SK-N-SH (cell line): ENCODE data around the gene ATP6V1B1. TPM values are rescaled to one million over a fixed set of nuclear protein-coding genes. Genes with fewer than 3 reads are reported as not detected.
A peak's percentile ranks its signal among the peaks of the same experiment; 100 is the strongest.

Experiments
- CTCF ChIA-PET: fragments of 300-600, 350-600 bp; formaldehyde crosslinking; extraction: SDS; loops from one replicate; lab custom pipeline; 2021; lab: Yijun Ruan, JAX
- POLR2A ChIA-PET: fragments of 350-600 bp; sonication (Branson Sonifier 250); formaldehyde crosslinking; extraction: SDS; loops from one replicate; lab custom pipeline; 2020; ENCODE audit warnings: antibody characterized with exemption, inconsistent platforms; lab: Yijun Ruan, JAX
- DNase-seq: peaks from one replicate; pipeline ENCODE4 v3.0.0; 2012
- H2AFZ ChIP-seq: fragments of 200-600 bp; sonication (generic); 2 replicates; pipeline ENCODE4 v1.8.1; 2016; ENCODE audit warnings: antibody characterized with exemption, mild to moderate bottlenecking, low read depth
- H3F3A ChIP-seq: fragments of 200-600 bp; sonication (generic); replicated peaks from 2 replicates; pipeline ENCODE3; 2016; ENCODE audit warnings: antibody characterized with exemption, mild to moderate bottlenecking; ENCODE audit not compliant: insufficient read depth
- H3K27ac ChIP-seq, 2 experiments: fragments of 200-500 bp in 1 of 2; fragments of 200-600 bp in 1 of 2; sonication (Bioruptor generic) in 1 of 2; sonication (generic), shearing (Covaris generic) in 1 of 2; 2 replicates each; pipeline versions ENCODE4 v1.5.1 to v1.6.1; 2014 to 2016; ENCODE audit warnings: low read depth in 2 of 2, inconsistent platforms in 1 of 2, low read length in 1 of 2, mild to moderate bottlenecking in 1 of 2, mixed read lengths in 1 of 2
- H3K27me3 ChIP-seq: fragments of 200-600 bp; sonication (generic), shearing (Covaris generic); 2 replicates; pipeline ENCODE4 v1.6.1; 2016; ENCODE audit warnings: mixed run types; ENCODE audit not compliant: insufficient read depth
- H3K36me3 ChIP-seq, 2 experiments: fragments of 200-500 bp in 1 of 2; fragments of 200-600 bp in 1 of 2; sonication (Bioruptor generic) in 1 of 2; sonication (generic) in 1 of 2; replicated peaks in 1 of 2; 2 replicates each; pipeline versions ENCODE3 to v1.5.1; 2014 to 2016; ENCODE audit warnings: low read length in 1 of 2, mild to moderate bottlenecking in 1 of 2; ENCODE audit not compliant: insufficient read depth in 2 of 2, control insufficient read depth in 1 of 2
- H3K4me1 ChIP-seq, 2 experiments: fragments of 200-500 bp in 1 of 2; fragments of 200-600 bp in 1 of 2; sonication (Bioruptor generic) in 1 of 2; sonication (generic), shearing (Covaris generic) in 1 of 2; 2 replicates each; pipeline versions ENCODE4 v1.5.1 to v1.6.1; 2014 to 2016; ENCODE audit warnings: low read depth in 1 of 2, low read length in 1 of 2, mixed run types in 1 of 2; ENCODE audit not compliant: insufficient read depth in 2 of 2, control insufficient read depth in 1 of 2
- H3K4me2 ChIP-seq: fragments of 200-600 bp; sonication (generic), shearing (Covaris generic); 2 replicates; pipeline ENCODE4 v1.6.1; 2017; ENCODE audit warnings: mixed run types
- H3K4me3 ChIP-seq, 2 experiments: fragments of 200-500 bp in 1 of 2; fragments of 200-600 bp in 1 of 2; sonication (Bioruptor generic) in 1 of 2; sonication (generic), shearing (Covaris generic) in 1 of 2; 2 replicates each; pipeline versions ENCODE4 v1.5.1 to v1.8.1; 2014 to 2016; ENCODE audit warnings: low read depth in 2 of 2, inconsistent platforms in 1 of 2, low read length in 1 of 2, mild to moderate bottlenecking in 1 of 2, mixed read lengths in 1 of 2, moderate library complexity in 1 of 2
- H3K79me2 ChIP-seq: fragments of 200-600 bp; sonication (generic); 2 replicates; pipeline ENCODE4 v1.8.1; 2017; ENCODE audit warnings: mild to moderate bottlenecking; ENCODE audit not compliant: insufficient read depth
- H3K9ac ChIP-seq: fragments of 200-600 bp; sonication (generic); 2 replicates; pipeline ENCODE4 v1.6.1; 2017; ENCODE audit warnings: mixed run types
- H3K9me2 ChIP-seq: fragments of 200-600 bp; sonication (generic); 2 replicates; pipeline ENCODE4 v1.6.1; 2017; ENCODE audit warnings: mixed run types
- H3K9me3 ChIP-seq: fragments of 200-600 bp; sonication (generic); 2 replicates; pipeline ENCODE4 v1.6.1; 2017; ENCODE audit warnings: mixed run types, mild to moderate bottlenecking, moderate library complexity
- H4K20me1 ChIP-seq: fragments of 200-600 bp; sonication (generic); 2 replicates; pipeline ENCODE4 v1.6.1; 2017; ENCODE audit warnings: mild to moderate bottlenecking, mixed run types; ENCODE audit not compliant: insufficient read depth
- CHD2 ChIP-seq: fragments of 150-350 bp; IDR thresholded peaks from 2 replicates; pipeline ENCODE4 v1.6.1; 2018; ENCODE audit warnings: low read length; ENCODE audit not compliant: partially characterized antibody
- CTCF ChIP-seq: fragments of 200-600 bp; sonication (generic); IDR thresholded peaks from 2 replicates; pipeline ENCODE4 v1.6.1; 2017; ENCODE audit warnings: antibody characterized with exemption, mild to moderate bottlenecking, moderate library complexity
- ELF1 ChIP-seq: IDR thresholded peaks from 2 replicates; pipeline ENCODE4 v1.4.0; 2012
- EZH2phosphoT487 ChIP-seq: fragments of 200-600 bp; sonication (generic); IDR thresholded peaks from 2 replicates; pipeline ENCODE4 v1.6.1; 2017; ENCODE audit warnings: low read depth, mixed run types, mild to moderate bottlenecking, antibody characterized with exemption, moderate library complexity, borderline replicate concordance
- FOXM1 ChIP-seq: IDR thresholded peaks from 2 replicates; pipeline ENCODE4 v1.4.0; 2012; ENCODE audit warnings: low read depth, mild to moderate bottlenecking
- GABPA ChIP-seq: IDR thresholded peaks from 2 replicates; pipeline ENCODE4 v1.4.0; 2012; ENCODE audit warnings: low read depth, mild to moderate bottlenecking
- JUND ChIP-seq: IDR thresholded peaks from 2 replicates; pipeline ENCODE4 v1.4.0; 2012
- MEF2A ChIP-seq: IDR thresholded peaks from 2 replicates; pipeline ENCODE4 v1.4.0; 2012; ENCODE audit warnings: low read depth, borderline replicate concordance
- MXI1 ChIP-seq: IDR thresholded peaks from 2 replicates; pipeline ENCODE4 v1.6.1; 2012; ENCODE audit warnings: mild to moderate bottlenecking, low read depth, low read length, improper control_type of control experiment
- POLR2AphosphoS5 ChIP-seq: IDR thresholded peaks from 2 replicates; pipeline ENCODE4 v1.6.1; 2012; ENCODE audit warnings: low read depth, low read length
- RAD21 ChIP-seq: IDR thresholded peaks from 2 replicates; pipeline ENCODE4 v1.6.1; 2012; ENCODE audit warnings: mild to moderate bottlenecking, low read length
- REST ChIP-seq: IDR thresholded peaks from 2 replicates; pipeline ENCODE4 v1.6.1; 2012; ENCODE audit warnings: mild to moderate bottlenecking, low read depth, low read length, moderate library complexity
- RFX5 ChIP-seq: IDR thresholded peaks from 2 replicates; pipeline ENCODE4 v1.6.1; 2012; ENCODE audit warnings: mild to moderate bottlenecking, improper control_type of control experiment, low read length
- SMC3 ChIP-seq: IDR thresholded peaks from 2 replicates; pipeline ENCODE4 v1.6.1; 2012; ENCODE audit warnings: low read depth, low read length, improper control_type of control experiment
- TAF1 ChIP-seq: IDR thresholded peaks from 2 replicates; pipeline ENCODE4 v1.6.1; 2012; ENCODE audit warnings: low read depth, mild to moderate bottlenecking, low read length, moderate library complexity, borderline replicate concordance
- TCF12 ChIP-seq: IDR thresholded peaks from 2 replicates; pipeline ENCODE4 v1.4.0; 2012
- TEAD4 ChIP-seq: IDR thresholded peaks from 2 replicates; pipeline ENCODE4 v1.4.0; 2012; ENCODE audit warnings: mild to moderate bottlenecking, borderline replicate concordance; ENCODE audit not compliant: insufficient read depth
- ZBTB33 ChIP-seq: IDR thresholded peaks from 2 replicates; pipeline ENCODE4 v1.4.0; 2012; ENCODE audit warnings: low read depth, borderline replicate concordance
- WGBS: methylation state at CpG from one replicate; pipeline ENCODE4 v1.1.6; 2017; ENCODE audit warnings: low lambda C conversion rate; 5-methylcytosine and 5-hydroxymethylcytosine counted together
- polyA plus RNA-seq, 3 experiments: library from polyadenylated mRNA; depleted of rRNA; stranded (reverse); fragments of >200 nt; gene quantifications; 2 replicates each; pipeline ENCODE4 v1.2.3, GENCODE V29; 2012
- TF ChIP-seq, protein P1 (sequence below): IDR thresholded peaks from 2 replicates; pipeline ENCODE4 v1.4.0; 2012; ENCODE audit warnings: low read depth

ATP6V1B1 gene
- polyA plus RNA-seq, 1 of the 3 experiments (the other 2 are of a cell fraction) = 4.9 TPM

- H3F3A ChIP-seq = peaks cover 3% of the 10 kb centered on the region
- H3K4me2 ChIP-seq = no peak overlapping the region
- POLR2A ChIA-PET = no interaction called here
- TF ChIP-seq FOXM1 = no peak
- TF ChIP-seq, all 33 proteins: peak for 0
- peak; percentile 19 for DNase-seq
- Histone ChIP-seq H3K36me3 (no peaks in the 10 kb centered on the region), H3K9ac (no peak overlapping the region), H3K27ac (no peak overlapping the region), H3K4me1 (peaks cover 0 to 8% of the 10 kb centered on the region in 2 experiments; a peak in 1 of 4 replicates), H3K79me2 (0 out of 2 replicates have a peak, but pooled peaks cover 3% of the 10 kb centered on the region), H3K9me3 (no peaks in the 10 kb centered on the region), H3K27me3 (no peaks in the 10 kb centered on the region), H3K9me2 (no peaks in the 10 kb centered on the region), H4K20me1 (no peaks in the 10 kb centered on the region), H2AFZ (no peak overlapping the region), H3K4me3 (no peak overlapping the region)
- CTCF ChIA-PET = interaction anchor here (2.3 to 3.7 kb wide), 3 partner anchors 24 to 51 kb away, joined by 10 to 27 read pairs (median 17); no protein-coding TSS in a partner anchor
- WGBS = 74% methylated on average over 22 of the region's 25 CpGs
These were observed 39.5 kb upstream of the ATP6V1B1 start for GRCh38 chr2:70895998-70896764.

DNA sequence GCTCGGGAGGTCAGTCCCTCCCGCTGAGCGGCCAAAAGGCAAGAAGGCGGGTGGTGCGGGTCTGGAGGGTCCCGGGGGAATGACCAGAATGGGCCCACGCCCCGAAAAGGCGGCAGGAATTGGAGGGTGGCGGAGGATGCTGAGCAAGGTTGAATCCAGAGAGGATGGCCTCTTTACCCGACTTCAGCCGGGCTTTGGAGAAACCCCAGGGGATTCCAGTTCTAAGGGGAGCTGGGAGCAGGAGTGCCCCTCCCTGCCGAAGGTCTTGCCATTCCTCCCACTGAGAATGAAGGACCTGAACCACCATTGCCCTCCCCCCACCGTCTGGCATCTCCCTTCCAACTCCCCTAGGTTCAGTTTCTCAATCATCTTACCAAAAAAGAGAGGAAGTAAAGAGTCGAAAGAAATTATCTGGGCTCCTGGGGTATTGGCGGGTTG, 38.9 kb upstream of the ATP6V1B1 start:
- Histone ChIP-seq H3K36me3 (no peaks in the 10 kb centered on the region), H2AFZ (no peak overlapping the region), H3K9ac (no peak overlapping the region), H3K4me2 (no peak overlapping the region), H3K27me3 (no peaks in the 10 kb centered on the region), H3K4me1 (peaks cover 0 to 8% of the 10 kb centered on the region in 2 experiments; a peak in 1 of 4 replicates), H3K4me3 (no peak overlapping the region), H4K20me1 (no peaks in the 10 kb centered on the region), H3F3A (peaks cover 3% of the 10 kb centered on the region), H3K27ac (no peak overlapping the region)
- 83% methylated on average over 16 of the region's 16 CpGs for WGBS
- ChIA-PET POLR2A (no interaction called here), CTCF (interaction anchor here (2.3 to 3.7 kb wide), 3 partner anchors 23 to 51 kb away, joined by 10 to 27 read pairs (median 17); no protein-coding TSS in a partner anchor)
- no peak for DNase-seq
- no peak for TF ChIP-seq SMC3
- no peak for TF ChIP-seq MXI1
- no peak for TF ChIP-seq EZH2phosphoT487
- TF ChIP-seq JUND = no peak
- no peak for TF ChIP-seq RAD21
- no peak for TF ChIP-seq CHD2
- no peak for TF ChIP-seq FOXM1
- TF ChIP-seq, protein P1, sequence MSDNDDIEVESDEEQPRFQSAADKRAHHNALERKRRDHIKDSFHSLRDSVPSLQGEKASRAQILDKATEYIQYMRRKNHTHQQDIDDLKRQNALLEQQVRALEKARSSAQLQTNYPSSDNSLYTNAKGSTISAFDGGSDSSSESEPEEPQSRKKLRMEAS = no peak
- no peak for TF ChIP-seq TAF1
- TF ChIP-seq CTCF = no peak
- TF ChIP-seq ZBTB33 = no peak
- TF ChIP-seq REST = no peak
- no peak for TF ChIP-seq TEAD4
- TF ChIP-seq MEF2A = no peak
- TF ChIP-seq TCF12 = no peak
- TF ChIP-seq POLR2AphosphoS5 = no peak
- no peak for TF ChIP-seq GABPA
- no peak for TF ChIP-seq RFX5
- no peak for TF ChIP-seq ELF1
- TF ChIP-seq, all 33 proteins: peak for 0
- Histone ChIP-seq H3K9me2 (no peaks in the 10 kb centered on the region), H3K79me2 (0 out of 2 replicates have a peak, but pooled peaks cover 6% of the 10 kb centered on the region), H3K9me3 (no peaks in the 10 kb centered on the region)
